Posterior cingulate gyrus (tissue), 11 donors: ENCODE data around the gene CDH5.

Experiments
- DNase-seq, 10 donors: peaks; one replicate each; pipeline versions ENCODE4 v3.0.0 to v3.0.0-alpha.2; 2020 to 2021; ENCODE audit warnings: mixed read lengths in 3 of 10
- intact Hi-C: fragments of 100-400 bp; cut with DNase I; formaldehyde crosslinking; loops from one replicate; pipeline ENCODE4 v1.15.1; 2023

Gene CDH5

GRCh38 chr16:66352304-66352703 is 14.2 kb upstream of the CDH5 start:
- intact Hi-C loops = no loop called here

DNA sequence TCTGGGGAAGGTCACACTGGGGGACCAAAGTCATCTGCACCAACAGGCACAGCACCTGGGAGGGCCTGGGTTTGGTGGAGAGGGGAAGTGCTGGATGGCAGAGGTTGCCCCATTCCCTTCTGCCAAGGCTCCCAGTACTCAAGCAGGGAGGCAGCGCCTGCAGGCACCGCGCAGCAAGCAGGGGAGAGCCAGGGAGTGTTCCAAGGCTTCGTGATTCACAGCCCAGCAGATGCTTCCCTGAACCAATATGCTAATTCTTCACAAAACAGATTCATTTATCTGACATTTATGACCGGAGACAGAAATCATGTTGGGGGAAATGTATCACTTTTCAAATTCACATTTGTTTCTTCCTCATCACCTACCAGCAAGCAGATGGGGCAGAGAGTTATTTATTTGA is 13.4 kb upstream of the CDH5 start:
- intact Hi-C loops = no loop called here
- DNase-seq = peak in 2 of 10 donors; percentile 21 to 37

More at GRCh38 chr16:66352304-66352703, 14.2 kb upstream of the CDH5 start:
- no peak for DNase-seq

DNA sequence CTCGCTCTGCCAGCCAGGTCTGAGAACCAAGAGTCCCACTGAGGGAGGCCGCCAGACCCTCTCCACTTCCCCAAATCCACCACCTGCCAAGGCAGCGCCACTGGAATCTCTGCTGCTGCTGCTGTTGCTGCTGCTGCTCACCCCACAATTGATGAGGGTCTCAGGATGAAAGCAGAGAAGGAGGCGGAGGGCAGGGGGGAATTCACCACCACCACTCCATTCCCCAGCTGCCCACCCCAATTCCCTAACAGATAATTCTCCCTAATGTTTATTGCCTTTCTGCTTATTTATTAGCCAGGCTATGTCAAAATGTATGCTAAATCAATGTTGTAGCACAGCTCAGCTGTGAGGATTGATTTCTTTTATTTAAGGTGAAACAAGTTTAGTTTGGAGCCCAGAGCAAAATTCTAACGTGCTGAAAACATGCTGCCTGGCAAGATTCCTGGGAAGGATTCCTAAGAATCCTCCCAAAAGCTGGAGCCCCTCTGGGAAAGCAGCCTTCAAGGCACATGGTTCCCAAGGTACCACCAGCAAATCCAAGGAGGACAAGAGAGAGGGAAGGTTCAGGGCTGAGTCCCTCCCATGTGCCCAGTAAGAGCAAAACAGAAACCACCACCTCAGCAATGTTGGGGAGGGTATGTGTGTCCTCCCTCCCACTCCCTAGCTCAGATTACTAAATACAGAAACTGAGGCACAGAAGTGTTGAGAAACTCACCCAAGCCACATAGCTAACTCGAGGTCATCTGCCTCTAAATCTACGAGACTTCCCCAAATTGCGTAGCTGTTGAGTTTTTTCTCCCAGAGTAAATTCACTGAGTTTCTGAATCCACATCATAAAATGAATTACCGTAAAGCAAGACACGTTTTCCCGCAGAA is 12.2 kb upstream of the CDH5 start:
- intact Hi-C loops = no loop called here
- DNase-seq = peak in 1 of 10 donors; percentile 27

DNA sequence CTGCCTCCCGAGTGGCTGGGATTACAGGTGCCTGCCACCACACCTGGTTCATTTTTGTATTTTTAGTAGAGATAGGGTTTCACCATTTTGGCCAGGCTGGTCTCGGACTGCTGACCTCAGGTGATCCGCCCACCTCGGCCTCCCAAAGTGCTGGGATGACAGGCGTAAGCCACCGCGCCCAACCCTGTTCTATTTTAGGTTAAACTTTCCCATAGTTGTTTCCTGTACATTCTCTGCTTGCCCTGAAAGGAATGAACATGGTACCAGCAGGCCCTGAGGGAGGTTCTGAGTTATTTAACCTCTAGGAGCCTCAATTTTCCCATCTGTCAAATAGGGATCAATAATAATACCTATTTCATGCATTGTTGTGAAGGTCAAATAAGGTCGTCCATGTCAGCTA is 11.0 kb upstream of the CDH5 start:
- DNase-seq = peak in 1 of 10 donors; percentile 37
- intact Hi-C loops = no loop called here

DNA sequence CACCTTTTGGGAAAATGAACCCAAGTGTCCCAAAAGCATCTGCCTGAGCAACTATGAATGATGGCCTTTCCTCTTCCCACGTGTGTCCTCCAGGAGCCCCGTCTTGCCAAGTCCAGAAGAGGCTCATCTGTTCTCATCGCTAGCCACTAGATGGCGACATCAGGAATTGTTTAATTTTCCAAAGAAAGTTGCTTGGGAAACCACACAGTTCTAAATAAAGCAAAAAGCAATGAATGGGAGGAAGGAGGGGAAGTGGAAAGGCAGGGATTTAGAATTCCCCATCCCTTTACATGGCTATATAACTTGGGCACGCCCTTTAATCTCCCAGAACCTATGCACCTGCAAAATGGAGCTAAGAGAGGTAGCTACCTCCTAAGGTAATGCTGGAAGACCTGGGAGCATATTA is 9.0 kb upstream of the CDH5 start:
- peak in 6 of 10 donors; percentile 30 to 85 (median 40) for DNase-seq
- intact Hi-C loops = no loop called here

- intact Hi-C loops = no loop called here
- no peak for DNase-seq
Observed at GRCh38 chr16:66358231-66358630, 8.3 kb upstream of the CDH5 start.

- intact Hi-C loops = no loop called here
- DNase-seq = no peak
Observed at GRCh38 chr16:66359012-66359411, 7.5 kb upstream of the CDH5 start.

- intact Hi-C loops = no loop called here
- peak in 1 of 10 donors; percentile 78 for DNase-seq
Observed at GRCh38 chr16:66359811-66360608, 6.5 kb upstream of the CDH5 start.

- intact Hi-C loops = no loop called here
- peak in 1 of 10 donors; percentile 69 for DNase-seq
Observed at GRCh38 chr16:66360624-66361324, 5.7 kb upstream of the CDH5 start.

DNA sequence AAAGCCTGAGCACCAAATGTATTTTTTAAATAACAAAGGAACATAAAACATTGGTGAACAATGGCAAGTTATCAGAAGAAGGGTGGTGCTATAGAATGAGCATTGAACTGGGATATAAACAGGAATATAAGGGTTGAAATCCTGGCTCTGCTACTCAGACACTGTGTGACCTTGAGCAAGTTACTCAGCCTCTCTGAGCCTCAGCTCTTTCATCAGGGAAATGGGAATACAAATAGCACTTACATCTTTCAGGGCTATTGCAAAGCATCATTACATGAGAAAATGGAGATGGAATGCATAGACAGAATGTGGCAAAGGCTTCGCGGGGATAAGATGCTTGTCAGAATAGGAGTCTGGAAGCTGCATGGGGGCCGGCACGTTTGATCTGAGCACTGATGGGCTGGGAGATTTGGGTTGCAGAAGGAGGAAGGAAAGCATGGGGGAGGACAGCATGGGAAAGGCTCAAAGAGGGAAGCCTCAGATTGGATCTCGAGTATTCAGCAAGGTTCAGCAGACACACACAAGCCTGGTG is 4.8 kb upstream of the CDH5 start:
- intact Hi-C loops = no loop called here
- DNase-seq = no peak

DNA sequence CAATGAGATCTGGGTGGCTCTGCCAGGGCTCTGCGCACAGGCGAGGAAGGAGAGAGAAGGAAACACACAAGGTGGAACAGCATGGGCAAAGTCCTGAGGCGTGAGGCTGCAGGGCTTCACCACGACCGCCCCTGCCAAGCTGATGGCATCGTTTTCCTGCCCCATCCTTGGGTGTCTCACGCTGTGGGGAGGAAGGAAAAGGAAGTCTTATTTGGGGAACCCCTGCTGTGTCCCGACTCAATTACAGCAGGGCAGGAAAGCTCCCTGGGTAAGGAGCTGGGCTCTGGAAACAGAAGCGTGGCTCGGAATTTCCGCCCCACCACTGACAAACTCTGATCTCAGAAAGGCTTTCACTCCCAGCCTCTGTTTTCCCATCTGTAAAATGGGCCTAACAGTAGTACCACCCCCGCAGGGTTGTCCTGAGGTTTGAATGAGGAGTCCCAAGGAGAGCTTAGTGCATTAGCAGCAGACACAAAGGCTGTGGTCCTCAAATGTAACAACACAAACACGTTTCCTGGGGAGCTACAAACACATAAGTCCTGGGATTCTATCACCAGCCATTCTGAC is 3.2 kb upstream of the CDH5 start:
- peak in 1 of 10 donors; percentile 49 for DNase-seq
- intact Hi-C loops = no loop called here

- DNase-seq = peak in 1 of 10 donors; percentile 74
- intact Hi-C loops = no loop called here
Observed at GRCh38 chr16:66364117-66364958, 2.2 kb upstream of the CDH5 start.

DNA sequence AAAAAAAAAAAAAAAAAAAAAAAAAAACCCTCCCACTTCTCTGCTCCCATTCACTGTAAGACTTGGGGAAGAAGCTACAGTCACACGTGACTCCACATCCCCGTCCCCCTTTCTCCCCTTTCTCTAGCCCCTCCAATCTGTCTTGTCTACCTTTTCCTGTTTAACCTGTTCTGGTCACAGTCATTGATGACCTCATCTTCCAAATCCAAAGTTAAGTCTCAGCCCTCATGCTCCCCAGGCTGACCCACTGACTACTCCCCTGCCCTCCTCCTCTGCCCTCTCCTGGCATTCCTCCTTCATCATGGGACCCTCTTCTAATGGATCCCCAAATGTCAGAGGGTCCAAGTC is 1.6 kb upstream of the CDH5 start:
- intact Hi-C loops = no loop called here
- no peak for DNase-seq

DNA sequence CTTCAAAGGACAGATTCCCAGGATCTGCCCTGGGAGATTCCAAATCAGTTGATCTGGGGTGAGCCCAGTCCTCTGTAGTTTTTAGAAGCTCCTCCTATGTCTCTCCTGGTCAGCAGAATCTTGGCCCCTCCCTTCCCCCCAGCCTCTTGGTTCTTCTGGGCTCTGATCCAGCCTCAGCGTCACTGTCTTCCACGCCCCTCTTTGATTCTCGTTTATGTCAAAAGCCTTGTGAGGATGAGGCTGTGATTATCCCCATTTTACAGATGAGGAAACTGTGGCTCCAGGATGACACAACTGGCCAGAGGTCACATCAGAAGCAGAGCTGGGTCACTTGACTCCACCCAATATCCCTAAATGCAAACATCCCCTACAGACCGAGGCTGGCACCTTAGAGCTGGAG is 840 bp upstream of the CDH5 start:
- no peak for DNase-seq
- intact Hi-C loops = no loop called here

- peak in 1 of 10 donors; percentile 55 for DNase-seq
- intact Hi-C loops = no loop called here
Observed at GRCh38 chr16:66367968-66368891, 1.7 kb downstream of the CDH5 start.

- peak in 1 of 10 donors; percentile 44 for DNase-seq
- intact Hi-C loops = no loop called here
Observed at GRCh38 chr16:66369055-66369592, 2.6 kb downstream of the CDH5 start.

- intact Hi-C loops = no loop called here
- peak in 1 of 10 donors; percentile 71 for DNase-seq
Observed at GRCh38 chr16:66370786-66371684, 4.5 kb downstream of the CDH5 start.
